Effector memory CD8-positive, alpha-beta T cell (primary cell): ENCODE data around the gene PELI2.

ENCODE experiments used
- ATAC-seq: fragments of 150-1000 bp; cut with Tn5 transposase; replicated peaks from 2 replicates; pipeline ENCODE4 v1.10.0; 2021; ENCODE audit warnings: mild to moderate bottlenecking, moderate library complexity
- DNase-seq, 3 experiments: peaks; one replicate each; pipeline ENCODE4 v3.0.0; 2021
- H3K27ac Mint-ChIP-seq, 2 donors: one replicate each; pipeline ENCODE4 v1.8.0; 2022; ENCODE audit warnings: mild to moderate bottlenecking in 2 of 2, mixed read lengths in 2 of 2, moderate library complexity in 2 of 2
- H3K27me3 Mint-ChIP-seq, 2 donors: one replicate each; pipeline ENCODE4 v1.8.0; 2022; ENCODE audit warnings: mixed read lengths in 2 of 2
- H3K36me3 Mint-ChIP-seq: one replicate; pipeline ENCODE4 v1.8.0; 2022; ENCODE audit warnings: mild to moderate bottlenecking, moderate library complexity, mixed read lengths; ENCODE audit not compliant: insufficient read depth
- H3K4me1 Mint-ChIP-seq, 2 donors: one replicate each; pipeline ENCODE4 v1.8.0; 2022; ENCODE audit warnings: low read depth in 2 of 2, mixed read lengths in 2 of 2
- H3K4me3 Mint-ChIP-seq, 2 donors: one replicate each; pipeline ENCODE4 v1.8.0; 2022; ENCODE audit warnings: mild to moderate bottlenecking in 2 of 2, mixed read lengths in 2 of 2, moderate library complexity in 2 of 2
- H3K9me3 Mint-ChIP-seq, 2 donors: one replicate each; pipeline ENCODE4 v1.8.0; 2022; ENCODE audit warnings: mixed read lengths in 2 of 2

PELI2 gene

GRCh38 chr14:56243110-56243509 lies 124.9 kb downstream of the PELI2 start:
- ATAC-seq (no peak), DNase-seq (no peak)
- Mint-ChIP-seq H3K4me3 (no peak overlapping the region), H3K9me3 (no peaks in the 10 kb centered on the region), H3K36me3 (peaks cover 3% of the 10 kb centered on the region), H3K4me1 (peaks cover 0 to 3% of the 10 kb centered on the region in 2 donors), H3K27ac (no peak overlapping the region), H3K27me3 (no peaks in the 10 kb centered on the region)

- ATAC-seq (no peak), DNase-seq (no peak)
- H3K36me3 Mint-ChIP-seq, result peaks cover 3% of the 10 kb centered on the region
- no peak overlapping the region for H3K27ac Mint-ChIP-seq
- H3K9me3 Mint-ChIP-seq, result no peaks in the 10 kb centered on the region
- H3K4me3 Mint-ChIP-seq, result no peak overlapping the region
- H3K27me3 Mint-ChIP-seq, result no peaks in the 10 kb centered on the region
- H3K4me1 Mint-ChIP-seq, result peaks cover 0 to 3% of the 10 kb centered on the region in 2 donors
These were observed 126.1 kb downstream of the PELI2 start for GRCh38 chr14:56244138-56244789.

GRCh38 chr14:56247495-56248200 lies 129.4 kb downstream of the PELI2 start:
- ATAC-seq (no peak), DNase-seq (no peak)
- no peak overlapping the region for H3K4me3 Mint-ChIP-seq
- peaks cover 0 to 2% of the 10 kb centered on the region in 2 donors for H3K9me3 Mint-ChIP-seq
- no peak overlapping the region for H3K27ac Mint-ChIP-seq
- H3K36me3 Mint-ChIP-seq, result no peaks in the 10 kb centered on the region
- H3K4me1 Mint-ChIP-seq, result no peaks in the 10 kb centered on the region
- no peaks in the 10 kb centered on the region for H3K27me3 Mint-ChIP-seq

- Mint-ChIP-seq H3K4me1 (no peaks in the 10 kb centered on the region), H3K27me3 (no peaks in the 10 kb centered on the region), H3K27ac (peak overlapping the region in 1 of 2 donors; percentile 78), H3K4me3 (no peak overlapping the region), H3K9me3 (peaks cover 2 to 5% of the 10 kb centered on the region in 2 donors), H3K36me3 (no peaks in the 10 kb centered on the region)
- DNase-seq (no peak), ATAC-seq (no peak)
These were observed 130.2 kb downstream of the PELI2 start for GRCh38 chr14:56248442-56248841.

GRCh38 chr14:56261046-56261445 lies 142.8 kb downstream of the PELI2 start:
- H3K27ac Mint-ChIP-seq, result no peak overlapping the region
- ATAC-seq, result no peak
- H3K36me3 Mint-ChIP-seq, result no peaks in the 10 kb centered on the region
- H3K9me3 Mint-ChIP-seq, result peaks cover 4 to 6% of the 10 kb centered on the region in 2 donors
- no peaks in the 10 kb centered on the region for H3K4me1 Mint-ChIP-seq
- H3K27me3 Mint-ChIP-seq, result no peaks in the 10 kb centered on the region
- DNase-seq, result no peak
- H3K4me3 Mint-ChIP-seq, result no peak overlapping the region

- ATAC-seq (no peak), DNase-seq (no peak)
- Mint-ChIP-seq H3K9me3 (peaks cover 4 to 5% of the 10 kb centered on the region in 2 donors), H3K4me3 (no peak overlapping the region), H3K27me3 (no peaks in the 10 kb centered on the region), H3K36me3 (no peaks in the 10 kb centered on the region), H3K4me1 (no peaks in the 10 kb centered on the region), H3K27ac (no peak overlapping the region)
These were observed 144.3 kb downstream of the PELI2 start for GRCh38 chr14:56262530-56262929.

GRCh38 chr14:56268039-56268438 lies 149.8 kb downstream of the PELI2 start:
- DNase-seq (no peak), ATAC-seq (no peak)
- Mint-ChIP-seq H3K27me3 (no peaks in the 10 kb centered on the region), H3K9me3 (no peaks in the 10 kb centered on the region), H3K4me1 (peaks cover 0 to 2% of the 10 kb centered on the region in 2 donors), H3K27ac (no peak overlapping the region), H3K4me3 (no peak overlapping the region), H3K36me3 (no peaks in the 10 kb centered on the region)

- H3K4me3 Mint-ChIP-seq, result no peak overlapping the region
- no peaks in the 10 kb centered on the region for H3K9me3 Mint-ChIP-seq
- no peak for DNase-seq
- peaks cover 0 to 4% of the 10 kb centered on the region in 2 donors for H3K4me1 Mint-ChIP-seq
- no peaks in the 10 kb centered on the region for H3K27me3 Mint-ChIP-seq
- H3K36me3 Mint-ChIP-seq, result no peaks in the 10 kb centered on the region
- H3K27ac Mint-ChIP-seq, result no peak overlapping the region
- ATAC-seq, result no peak
These were observed 150.5 kb downstream of the PELI2 start for GRCh38 chr14:56268673-56269072.

- Mint-ChIP-seq H3K4me1 (peaks cover 0 to 4% of the 10 kb centered on the region in 2 donors), H3K9me3 (no peaks in the 10 kb centered on the region), H3K36me3 (no peaks in the 10 kb centered on the region), H3K27ac (no peak overlapping the region), H3K4me3 (no peak overlapping the region), H3K27me3 (no peaks in the 10 kb centered on the region)
- no peak for DNase-seq
- ATAC-seq, result no peak
These were observed 152.7 kb downstream of the PELI2 start for GRCh38 chr14:56270921-56271320.

- no peak overlapping the region for H3K27ac Mint-ChIP-seq
- H3K27me3 Mint-ChIP-seq, result no peaks in the 10 kb centered on the region
- H3K9me3 Mint-ChIP-seq, result no peaks in the 10 kb centered on the region
- no peak for ATAC-seq
- DNase-seq, result no peak
- H3K4me1 Mint-ChIP-seq, result peaks cover 0 to 4% of the 10 kb centered on the region in 2 donors
- H3K36me3 Mint-ChIP-seq, result no peaks in the 10 kb centered on the region
- H3K4me3 Mint-ChIP-seq, result no peak overlapping the region
These were observed 153.8 kb downstream of the PELI2 start for GRCh38 chr14:56271970-56272369.

- DNase-seq (no peak), ATAC-seq (no peak)
- Mint-ChIP-seq H3K27ac (no peak overlapping the region), H3K4me1 (peaks cover 0 to 4% of the 10 kb centered on the region in 2 donors), H3K4me3 (no peak overlapping the region), H3K27me3 (no peaks in the 10 kb centered on the region), H3K36me3 (no peaks in the 10 kb centered on the region), H3K9me3 (no peaks in the 10 kb centered on the region)
These were observed 154.9 kb downstream of the PELI2 start for GRCh38 chr14:56273155-56273554.

GRCh38 chr14:56273951-56274350 lies 155.7 kb downstream of the PELI2 start:
- H3K27me3 Mint-ChIP-seq, result no peaks in the 10 kb centered on the region
- no peak overlapping the region for H3K27ac Mint-ChIP-seq
- peaks cover 0 to 4% of the 10 kb centered on the region in 2 donors for H3K4me1 Mint-ChIP-seq
- ATAC-seq (no peak), DNase-seq (no peak)
- H3K36me3 Mint-ChIP-seq, result no peaks in the 10 kb centered on the region
- H3K4me3 Mint-ChIP-seq, result no peak overlapping the region
- H3K9me3 Mint-ChIP-seq, result no peaks in the 10 kb centered on the region

GRCh38 chr14:56274556-56274955 lies 156.3 kb downstream of the PELI2 start:
- Mint-ChIP-seq H3K4me3 (no peak overlapping the region), H3K9me3 (no peaks in the 10 kb centered on the region), H3K4me1 (peaks cover 0 to 4% of the 10 kb centered on the region in 2 donors), H3K27me3 (no peaks in the 10 kb centered on the region), H3K27ac (no peak overlapping the region), H3K36me3 (no peaks in the 10 kb centered on the region)
- no peak for ATAC-seq
- no peak for DNase-seq

GRCh38 chr14:56276108-56276507 lies 157.9 kb downstream of the PELI2 start:
- Mint-ChIP-seq H3K36me3 (peaks cover 4% of the 10 kb centered on the region), H3K9me3 (no peaks in the 10 kb centered on the region), H3K4me3 (no peak overlapping the region), H3K27me3 (no peaks in the 10 kb centered on the region), H3K4me1 (peaks cover 0 to 4% of the 10 kb centered on the region in 2 donors), H3K27ac (no peak overlapping the region)
- DNase-seq (no peak), ATAC-seq (no peak)
